ENCODE results near the gene MROH7. TPM values are rescaled to one million over a fixed set of nuclear protein-coding genes. Genes with fewer than 3 reads are reported as not detected.

MROH7 gene
- total RNA-seq, 4 donors from 2014 or later = 11.6 to 20.8 (median 14.8) TPM

- no peaks in the 10 kb centered on the region for H3K27me3 ChIP-seq
- H3K27ac ChIP-seq (replicated peaks in 1 of 4) = no peak overlapping the region
- H3K36me3 ChIP-seq = peaks cover 0 to 13% (median 0%) of the 10 kb centered on the region in 4 donors
- DNase-seq (ENCODE audit: extremely low spot score) = no peak
- no peak for TF ChIP-seq POLR2A (IDR thresholded peaks at IDR 0.05; ENCODE audit: low read depth)
- TF ChIP-seq, protein P1, sequence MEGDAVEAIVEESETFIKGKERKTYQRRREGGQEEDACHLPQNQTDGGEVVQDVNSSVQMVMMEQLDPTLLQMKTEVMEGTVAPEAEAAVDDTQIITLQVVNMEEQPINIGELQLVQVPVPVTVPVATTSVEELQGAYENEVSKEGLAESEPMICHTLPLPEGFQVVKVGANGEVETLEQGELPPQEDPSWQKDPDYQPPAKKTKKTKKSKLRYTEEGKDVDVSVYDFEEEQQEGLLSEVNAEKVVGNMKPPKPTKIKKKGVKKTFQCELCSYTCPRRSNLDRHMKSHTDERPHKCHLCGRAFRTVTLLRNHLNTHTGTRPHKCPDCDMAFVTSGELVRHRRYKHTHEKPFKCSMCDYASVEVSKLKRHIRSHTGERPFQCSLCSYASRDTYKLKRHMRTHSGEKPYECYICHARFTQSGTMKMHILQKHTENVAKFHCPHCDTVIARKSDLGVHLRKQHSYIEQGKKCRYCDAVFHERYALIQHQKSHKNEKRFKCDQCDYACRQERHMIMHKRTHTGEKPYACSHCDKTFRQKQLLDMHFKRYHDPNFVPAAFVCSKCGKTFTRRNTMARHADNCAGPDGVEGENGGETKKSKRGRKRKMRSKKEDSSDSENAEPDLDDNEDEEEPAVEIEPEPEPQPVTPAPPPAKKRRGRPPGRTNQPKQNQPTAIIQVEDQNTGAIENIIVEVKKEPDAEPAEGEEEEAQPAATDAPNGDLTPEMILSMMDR (IDR thresholded peaks at IDR 0.05) = no peak
- TF ChIP-seq EP300 (IDR thresholded peaks at IDR 0.05) = no peak
- no peak for TF ChIP-seq POLR2AphosphoS5 (IDR thresholded peaks at IDR 0.05)
- WGBS = 100% methylated on average over 1 of the region's 1 CpG
- H3K9me3 ChIP-seq = no peaks in the 10 kb centered on the region
- H3K4me1 ChIP-seq = peaks cover 9 to 17% (median 16%) of the 10 kb centered on the region in 4 donors
- intact Hi-C loops (cut with DNase I) = no loop called here
- no peak overlapping the region for H3K4me3 ChIP-seq
These were observed 8.3 kb downstream of the MROH7 start for GRCh38 chr1:54649921-54650320.

GRCh38 chr1:54650417-54650816 is 8.8 kb downstream of the MROH7 start:
- Histone ChIP-seq H3K4me1 (peaks cover 7 to 16% (median 15%) of the 10 kb centered on the region in 4 donors), H3K9me3 (no peaks in the 10 kb centered on the region), H3K36me3 (peaks cover 0 to 13% (median 0%) of the 10 kb centered on the region in 4 donors), H3K27ac (replicated peaks in 1 of 4) (no peak overlapping the region), H3K27me3 (no peaks in the 10 kb centered on the region), H3K4me3 (no peak overlapping the region)
- TF ChIP-seq POLR2AphosphoS5 (IDR thresholded peaks at IDR 0.05) = no peak
- TF ChIP-seq, protein P1 (IDR thresholded peaks at IDR 0.05) = no peak
- no peak for TF ChIP-seq EP300 (IDR thresholded peaks at IDR 0.05)
- no peak for TF ChIP-seq POLR2A (IDR thresholded peaks at IDR 0.05; ENCODE audit: low read depth)
- no peak for DNase-seq (ENCODE audit: extremely low spot score)
- intact Hi-C loops (cut with DNase I) = no loop called here
- WGBS = 87% methylated on average over 3 of the region's 3 CpGs

GRCh38 chr1:54651608-54652007 is 10.0 kb downstream of the MROH7 start:
- Histone ChIP-seq H3K9me3 (no peaks in the 10 kb centered on the region), H3K4me3 (no peak overlapping the region), H3K27me3 (no peaks in the 10 kb centered on the region), H3K36me3 (peaks cover 0 to 13% (median 0%) of the 10 kb centered on the region in 4 donors), H3K4me1 (peaks cover 0 to 4% (median 3%) of the 10 kb centered on the region in 4 donors), H3K27ac (replicated peaks in 1 of 4) (no peak overlapping the region)
- no peak for TF ChIP-seq POLR2A (IDR thresholded peaks at IDR 0.05; ENCODE audit: low read depth)
- TF ChIP-seq, protein P1 (IDR thresholded peaks at IDR 0.05) = no peak
- TF ChIP-seq EP300 (IDR thresholded peaks at IDR 0.05) = no peak
- TF ChIP-seq POLR2AphosphoS5 (IDR thresholded peaks at IDR 0.05) = no peak
- 88% methylated on average over 2 of the region's 3 CpGs for WGBS
- DNase-seq (ENCODE audit: extremely low spot score) = no peak
- intact Hi-C loops (cut with DNase I) = no loop called here

DNA sequence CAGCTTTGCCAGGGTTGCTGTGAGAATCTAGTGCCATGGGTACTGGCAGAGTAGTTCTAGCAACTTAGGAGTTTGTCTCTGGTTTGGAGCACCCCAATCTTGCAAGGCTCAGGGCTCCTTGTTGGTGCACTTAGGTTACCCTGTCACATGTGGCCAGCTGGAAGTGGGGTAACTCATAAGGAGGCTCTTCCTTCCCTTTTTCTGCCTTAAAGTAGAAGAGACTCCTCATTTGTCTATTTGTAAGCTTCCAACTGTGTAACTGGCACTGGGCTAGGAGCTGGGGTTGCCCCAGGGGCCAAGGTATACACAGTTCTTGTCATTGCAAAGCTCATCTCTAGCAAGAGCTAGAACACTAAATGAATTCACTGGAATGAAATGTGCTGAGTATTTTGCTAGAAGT is 10.6 kb downstream of the MROH7 start:
- Histone ChIP-seq H3K9me3 (no peaks in the 10 kb centered on the region), H3K4me1 (no peaks in the 10 kb centered on the region)
- DNase-seq (ENCODE audit: extremely low spot score) = no peak

More for the DNA sequence above, 10.6 kb downstream of the MROH7 start:
- Histone ChIP-seq H3K27ac (replicated peaks in 1 of 4) (no peak overlapping the region), H3K4me3 (no peak overlapping the region), H3K27me3 (no peaks in the 10 kb centered on the region), H3K36me3 (peaks cover 0 to 14% (median 0%) of the 10 kb centered on the region in 4 donors)
- intact Hi-C loops (cut with DNase I) = no loop called here
- TF ChIP-seq, protein P1 (IDR thresholded peaks at IDR 0.05) = no peak
- TF ChIP-seq EP300 (IDR thresholded peaks at IDR 0.05) (no peak), POLR2AphosphoS5 (IDR thresholded peaks at IDR 0.05) (no peak), POLR2A (IDR thresholded peaks at IDR 0.05; ENCODE audit: low read depth) (no peak)

Data from esophagus muscularis mucosa (tissue), 4 donors.